Activated naive CD4-positive, alpha-beta T cell treated with anti-CD3 and anti-CD28 coated beads, Interleukin-2, amount 10 ng/mL, durations not matched to agents 7 days and 5 days (primary cell): ENCODE data around the gene NFE2L1.

Experiments used
- CTCF ChIA-PET: fragments of 350-600 bp; sonication (Branson Sonifier 250); formaldehyde crosslinking; loops from one replicate; lab custom pipeline; 2021; ENCODE audit warnings: antibody characterized with exemption; lab: Charles Lee
- DNase-seq: peaks from one replicate; pipeline ENCODE4 v3.0.0-alpha.2; 2020
- H3K27ac Mint-ChIP-seq: one replicate; pipeline ENCODE4 v1.8.0; 2021; ENCODE audit warnings: mild to moderate bottlenecking, moderate library complexity, mixed read lengths
- H3K27me3 Mint-ChIP-seq: one replicate; pipeline ENCODE4 v1.8.0; 2021; ENCODE audit warnings: mild to moderate bottlenecking, mixed read lengths
- H3K36me3 Mint-ChIP-seq: one replicate; pipeline ENCODE4 v1.8.0; 2021; ENCODE audit warnings: mixed read lengths
- H3K4me1 Mint-ChIP-seq: one replicate; pipeline ENCODE4 v1.8.0; 2021; ENCODE audit warnings: mixed read lengths
- H3K4me3 Mint-ChIP-seq: one replicate; pipeline ENCODE4 v1.8.0; 2021; ENCODE audit warnings: mild to moderate bottlenecking, moderate library complexity, mixed read lengths
- H3K9me3 Mint-ChIP-seq: one replicate; pipeline ENCODE4 v1.8.0; 2021; ENCODE audit warnings: mixed read lengths

The NFE2L1 gene

DNA sequence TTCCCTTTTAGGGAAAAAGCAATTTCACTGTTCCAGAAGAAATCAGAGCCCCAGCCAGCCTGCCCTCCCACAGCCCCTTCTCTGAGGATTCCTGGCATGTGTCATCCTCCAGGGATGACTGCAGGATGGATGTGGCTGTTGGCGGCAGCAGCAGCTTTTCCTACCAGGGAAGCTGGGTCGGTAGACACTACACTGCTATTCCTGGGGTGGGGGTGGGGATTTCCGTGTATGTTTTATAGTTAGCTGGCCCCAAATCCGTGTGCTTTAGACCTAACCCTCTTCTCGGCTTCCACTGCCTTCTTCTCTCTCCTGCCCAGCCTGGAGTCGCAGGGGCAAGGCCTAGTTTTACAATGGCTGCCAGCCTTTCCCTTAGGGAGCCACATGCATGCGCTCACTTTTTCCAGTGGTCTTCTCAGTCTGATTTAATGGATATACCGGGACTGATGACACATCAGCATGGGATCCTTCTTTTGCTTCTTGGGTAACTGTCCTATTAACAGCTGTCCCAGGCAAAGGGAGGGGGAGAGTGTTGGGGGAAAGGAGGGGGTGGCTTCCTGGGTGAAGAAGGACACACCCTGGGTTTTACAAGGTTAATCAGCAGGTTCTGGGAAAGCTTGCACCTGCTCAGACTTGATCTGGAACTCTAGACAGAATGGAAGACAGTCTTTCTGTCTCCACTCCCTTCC is 2.7 kb upstream of the NFE2L1 start:
- DNase-seq = no peak
- Mint-ChIP-seq H3K27ac (no peak overlapping the region), H3K4me1 (peaks cover 45% of the 10 kb centered on the region), H3K4me3 (no peak overlapping the region), H3K9me3 (no peaks in the 10 kb centered on the region), H3K27me3 (peaks cover 22% of the 10 kb centered on the region), H3K36me3 (peaks cover 15% of the 10 kb centered on the region)
- CTCF ChIA-PET = interaction anchor here (2.0 to 2.5 kb wide), 3 partner anchors 9 to 27 kb away, joined by 4 to 8 read pairs (median 6); no protein-coding TSS in a partner anchor

DNA sequence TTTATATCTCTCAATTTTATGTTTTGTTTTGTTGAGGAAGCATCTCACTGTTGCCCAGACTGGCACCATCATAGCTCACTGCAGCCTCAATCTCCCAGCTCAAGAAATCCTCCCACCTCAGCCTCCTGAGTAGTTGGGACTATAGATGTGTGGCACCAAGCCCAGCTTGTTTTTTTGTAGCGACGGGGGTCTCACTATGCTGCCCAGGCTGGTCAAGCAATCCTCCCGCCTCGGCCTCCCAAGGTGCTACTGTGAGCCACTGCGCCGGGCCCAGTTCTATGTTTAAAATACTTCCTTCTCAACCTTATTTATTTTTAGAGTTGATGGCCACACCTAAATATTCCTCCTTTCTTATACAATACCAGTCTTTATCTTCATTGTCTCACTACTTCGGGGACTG is 1.9 kb upstream of the NFE2L1 start:
- Mint-ChIP-seq H3K36me3 (peaks cover 22% of the 10 kb centered on the region), H3K4me3 (peak overlapping the region; percentile 97), H3K4me1 (peaks cover 52% of the 10 kb centered on the region), H3K27ac (no peak overlapping the region), H3K27me3 (peaks cover 22% of the 10 kb centered on the region), H3K9me3 (no peaks in the 10 kb centered on the region)
- no peak for DNase-seq
- CTCF ChIA-PET = interaction anchor here (1.1 to 4.0 kb wide), 6 partner anchors 8 to 30 kb away, joined by 3 to 26 read pairs (median 4); partner anchors contain the start of gene COPZ2

DNA sequence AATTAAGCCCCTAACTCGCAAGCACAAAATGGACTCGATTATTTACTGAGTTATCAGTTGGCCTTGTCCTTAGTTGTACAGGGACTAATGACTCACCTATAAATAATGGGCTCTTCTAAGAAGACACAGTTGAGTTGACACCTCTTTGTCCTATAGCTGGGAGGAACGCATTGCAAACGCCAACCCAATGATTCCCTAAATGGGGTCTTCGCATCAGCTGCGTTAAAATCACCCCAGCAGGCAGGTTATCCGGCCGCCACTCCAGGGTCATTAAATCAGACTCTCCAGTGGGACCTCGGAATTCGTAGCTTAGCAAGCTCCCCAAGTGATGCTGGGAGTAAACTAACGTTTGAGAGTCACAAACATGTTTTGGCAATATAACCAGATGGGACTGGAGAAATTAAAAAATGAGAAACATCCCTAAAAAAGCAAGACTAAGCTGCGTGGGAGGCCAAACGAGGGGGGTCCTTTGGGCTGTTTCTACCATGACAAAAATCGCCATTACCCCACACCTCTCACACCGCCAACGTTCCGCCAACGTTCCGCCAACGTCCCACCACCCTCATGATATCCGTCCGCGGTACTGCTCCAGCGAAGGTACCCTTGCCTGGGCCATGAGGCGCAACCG is 932 bp upstream of the NFE2L1 start:
- peak overlapping the region; percentile 96 for H3K27ac Mint-ChIP-seq

DNA sequence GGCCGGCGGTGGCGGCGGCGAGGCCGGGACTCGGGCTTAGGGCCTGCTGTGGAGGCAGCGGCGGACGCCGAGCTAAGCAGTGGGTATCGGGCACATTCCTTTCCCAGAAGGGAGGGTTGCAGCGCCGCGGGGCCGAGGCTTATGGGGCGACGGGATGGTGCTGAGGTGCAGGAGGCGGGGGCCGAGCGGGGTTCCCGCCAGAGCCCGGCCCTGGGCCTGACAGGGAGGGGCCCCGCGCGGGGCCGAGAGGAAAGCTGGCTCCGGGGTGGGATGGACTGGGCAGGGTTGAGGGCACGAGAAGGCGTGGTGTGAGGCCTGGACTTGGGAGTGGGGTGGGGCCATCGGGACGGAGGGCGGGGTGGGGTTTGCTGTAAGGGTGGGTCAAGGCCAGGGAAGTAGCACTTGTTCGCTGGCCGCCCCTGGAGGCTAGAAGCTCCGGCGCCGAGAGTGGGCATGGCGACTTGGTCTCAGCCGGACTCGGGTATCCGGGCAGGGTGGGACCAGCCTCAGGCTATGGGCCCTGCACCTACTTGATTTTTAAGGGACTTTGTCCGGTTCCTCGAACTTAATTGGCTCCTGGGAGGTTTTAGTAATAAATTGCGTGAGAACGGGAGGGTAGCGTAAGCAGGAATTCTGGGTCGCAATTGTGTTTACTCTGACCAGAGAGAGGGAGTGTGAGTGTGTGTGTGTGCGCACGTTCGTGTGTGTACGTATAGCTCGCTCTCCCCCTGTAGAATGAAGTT is 396 bp downstream of the NFE2L1 start:
- Mint-ChIP-seq H3K36me3 (peaks cover 37% of the 10 kb centered on the region), H3K27me3 (peaks cover 10% of the 10 kb centered on the region), H3K27ac (peak overlapping the region; percentile 96), H3K4me3 (peak overlapping the region; percentile 97), H3K9me3 (no peaks in the 10 kb centered on the region), H3K4me1 (peaks cover 70% of the 10 kb centered on the region)
- CTCF ChIA-PET = interaction anchor here (0.9 to 4.0 kb wide), 15 partner anchors 10 to 545 kb away, joined by 3 to 26 read pairs (median 4); partner anchors contain the start of genes CDK5RAP3, COPZ2 and HOXB5
- peak; percentile 52 for DNase-seq

More for the DNA sequence above, 932 bp upstream of the NFE2L1 start:
- Mint-ChIP-seq H3K36me3 (peaks cover 30% of the 10 kb centered on the region), H3K4me1 (peaks cover 57% of the 10 kb centered on the region), H3K9me3 (no peaks in the 10 kb centered on the region), H3K4me3 (peak overlapping the region; percentile 97), H3K27me3 (peaks cover 18% of the 10 kb centered on the region)
- DNase-seq = peak; percentile 24
- CTCF ChIA-PET = interaction anchor here (0.7 to 4.0 kb wide), 12 partner anchors 9 to 546 kb away, joined by 3 to 26 read pairs (median 4); partner anchors contain the start of genes CDK5RAP3, COPZ2 and HOXB5

DNA sequence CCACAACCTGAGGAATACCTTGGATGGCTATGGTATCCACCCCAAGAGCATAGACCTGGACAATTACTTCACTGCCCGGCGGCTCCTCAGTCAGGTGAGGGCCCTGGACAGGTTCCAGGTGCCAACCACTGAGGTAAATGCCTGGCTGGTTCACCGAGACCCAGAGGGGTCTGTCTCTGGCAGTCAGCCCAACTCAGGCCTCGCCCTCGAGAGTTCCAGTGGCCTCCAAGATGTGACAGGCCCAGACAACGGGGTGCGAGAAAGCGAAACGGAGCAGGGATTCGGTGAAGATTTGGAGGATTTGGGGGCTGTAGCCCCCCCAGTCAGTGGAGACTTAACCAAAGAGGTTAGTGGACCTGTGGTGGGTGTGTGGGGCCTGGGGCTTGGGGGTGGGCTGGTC is 3.1 kb downstream of the NFE2L1 start:
- H3K9me3 Mint-ChIP-seq = no peaks in the 10 kb centered on the region
- peaks cover 43% of the 10 kb centered on the region for H3K36me3 Mint-ChIP-seq
- H3K27ac Mint-ChIP-seq = peak overlapping the region; percentile 72
- H3K4me1 Mint-ChIP-seq = peaks cover 72% of the 10 kb centered on the region
- CTCF ChIA-PET = no interaction called here
- H3K4me3 Mint-ChIP-seq = no peak overlapping the region
- DNase-seq = no peak
- peaks cover 6% of the 10 kb centered on the region for H3K27me3 Mint-ChIP-seq

DNA sequence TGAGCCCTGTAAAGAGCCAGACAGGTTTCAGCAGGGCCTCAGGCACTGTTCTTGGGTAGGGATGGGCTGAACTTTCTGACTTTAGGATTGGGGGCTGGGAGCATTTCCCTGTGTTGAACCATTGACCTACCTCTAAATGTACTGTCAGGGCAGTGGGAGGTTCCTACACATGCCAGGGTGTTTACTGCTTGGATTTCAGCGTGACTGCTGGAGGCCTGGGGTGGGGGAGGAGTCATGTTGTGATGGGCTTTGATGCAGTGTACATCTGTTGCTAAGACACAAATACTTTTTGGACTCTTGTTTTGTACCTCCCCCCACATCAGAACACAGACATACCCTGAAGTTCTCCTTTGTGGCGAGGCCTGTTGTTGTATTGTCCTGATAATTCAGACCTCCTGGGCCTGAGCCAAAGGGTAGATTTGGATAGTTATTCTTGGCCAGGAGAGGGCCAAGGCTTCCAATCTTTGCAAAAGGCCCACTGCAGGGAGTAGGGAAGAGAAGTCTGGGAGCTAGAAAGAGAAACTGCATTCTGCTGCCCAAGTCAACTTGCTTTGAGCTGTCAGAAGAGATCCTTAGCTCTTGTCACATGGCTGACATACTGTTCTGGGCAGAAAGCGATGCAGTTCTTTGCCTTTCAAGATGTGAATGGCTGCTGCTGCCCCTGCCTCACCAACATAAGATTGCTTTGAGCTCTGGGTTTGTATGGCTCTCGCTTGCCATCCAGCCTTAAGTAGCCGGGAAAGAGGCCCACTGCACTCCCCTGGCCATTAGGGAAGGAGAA is 3.7 kb downstream of the NFE2L1 start:
- Mint-ChIP-seq H3K27me3 (peaks cover 6% of the 10 kb centered on the region), H3K36me3 (peaks cover 47% of the 10 kb centered on the region), H3K27ac (peak overlapping the region; percentile 72), H3K9me3 (no peaks in the 10 kb centered on the region), H3K4me1 (peaks cover 67% of the 10 kb centered on the region), H3K4me3 (no peak overlapping the region)
- CTCF ChIA-PET = interaction anchor here (0.7 kb wide), 1 partner anchor 25 kb away, joined by 4 read pairs; no protein-coding TSS in a partner anchor
- DNase-seq = no peak

DNA sequence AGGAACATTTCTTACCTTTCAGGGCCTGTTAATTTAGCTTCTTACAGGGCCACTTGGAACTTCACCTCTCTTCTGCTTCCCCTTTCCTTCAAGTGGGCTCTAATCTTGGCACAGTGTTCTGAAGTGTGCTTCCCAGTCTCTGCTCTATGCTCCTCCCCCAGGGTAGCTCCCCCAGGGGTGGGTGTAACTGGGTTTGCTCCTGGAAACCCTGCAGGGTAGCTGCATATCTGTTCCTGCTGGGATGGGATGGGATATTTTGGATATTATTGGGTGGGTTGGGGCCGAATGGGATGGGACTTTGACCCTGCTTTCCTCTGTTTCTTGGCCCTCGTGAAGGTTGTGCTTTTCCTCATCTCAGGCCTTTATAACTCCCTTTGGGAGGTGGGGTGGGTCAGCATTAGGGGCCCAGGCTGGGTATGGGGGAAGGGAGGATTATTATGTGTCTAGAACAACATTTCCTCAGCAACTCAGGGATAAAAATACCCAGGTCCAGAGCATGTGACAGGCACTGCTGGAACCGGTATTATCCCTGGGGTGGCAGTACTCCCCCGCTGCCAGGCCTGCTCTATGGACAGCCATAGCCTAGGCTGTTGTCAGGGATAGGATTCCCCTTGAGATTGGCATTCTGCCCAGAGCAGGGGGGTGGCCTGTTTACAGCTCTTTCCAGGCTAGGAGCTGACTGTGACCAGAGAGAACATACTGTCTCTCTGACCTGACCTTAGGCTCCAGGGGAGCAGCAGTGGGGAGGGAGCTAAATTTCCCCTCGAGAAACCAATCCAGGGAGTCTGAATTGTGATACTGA is 5.0 kb downstream of the NFE2L1 start:
- peak overlapping the region; percentile 5 for H3K27ac Mint-ChIP-seq
- peaks cover 64% of the 10 kb centered on the region for H3K4me1 Mint-ChIP-seq
- peaks cover under 1% of the 10 kb centered on the region for H3K27me3 Mint-ChIP-seq
- no peak overlapping the region for H3K4me3 Mint-ChIP-seq
- peaks cover 58% of the 10 kb centered on the region for H3K36me3 Mint-ChIP-seq
- CTCF ChIA-PET = interaction anchor here (0.8 kb wide), 1 partner anchor 11 kb away, joined by 3 read pairs; no protein-coding TSS in a partner anchor
- no peaks in the 10 kb centered on the region for H3K9me3 Mint-ChIP-seq
- no peak for DNase-seq

DNA sequence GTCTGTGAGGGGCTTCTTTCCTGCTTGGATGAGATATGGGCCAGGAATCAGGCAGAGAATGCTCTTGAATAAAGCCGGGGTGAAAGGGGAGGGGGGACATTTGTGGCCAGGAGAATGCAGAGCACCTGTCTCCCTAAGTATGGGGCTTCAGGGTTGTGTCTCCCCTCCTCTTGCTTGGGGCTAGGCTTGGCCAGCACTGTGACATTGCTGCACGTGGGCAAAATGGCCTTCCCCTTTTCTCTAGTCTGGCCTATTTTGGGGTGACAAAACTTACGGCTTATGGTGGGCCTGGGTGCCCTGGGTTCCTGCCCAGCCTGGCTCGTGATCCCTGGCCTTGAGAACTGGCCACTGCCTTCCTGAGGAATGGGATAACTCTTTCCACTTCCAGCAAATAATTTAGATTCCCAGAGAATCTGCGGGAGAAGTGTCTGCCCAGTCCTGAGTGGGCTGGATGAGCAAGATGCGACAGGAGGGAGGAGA is 5.6 kb downstream of the NFE2L1 start:
- peak overlapping the region; percentile 5 for H3K27ac Mint-ChIP-seq
- H3K27me3 Mint-ChIP-seq = no peaks in the 10 kb centered on the region
- no peaks in the 10 kb centered on the region for H3K9me3 Mint-ChIP-seq
- CTCF ChIA-PET = interaction anchor here (0.8 to 1.1 kb wide), 2 partner anchors 11 to 23 kb away, joined by 3 read pairs; no protein-coding TSS in a partner anchor
- H3K36me3 Mint-ChIP-seq = peaks cover 63% of the 10 kb centered on the region
- no peak for DNase-seq
- H3K4me1 Mint-ChIP-seq = peaks cover 64% of the 10 kb centered on the region
- no peak overlapping the region for H3K4me3 Mint-ChIP-seq

DNA sequence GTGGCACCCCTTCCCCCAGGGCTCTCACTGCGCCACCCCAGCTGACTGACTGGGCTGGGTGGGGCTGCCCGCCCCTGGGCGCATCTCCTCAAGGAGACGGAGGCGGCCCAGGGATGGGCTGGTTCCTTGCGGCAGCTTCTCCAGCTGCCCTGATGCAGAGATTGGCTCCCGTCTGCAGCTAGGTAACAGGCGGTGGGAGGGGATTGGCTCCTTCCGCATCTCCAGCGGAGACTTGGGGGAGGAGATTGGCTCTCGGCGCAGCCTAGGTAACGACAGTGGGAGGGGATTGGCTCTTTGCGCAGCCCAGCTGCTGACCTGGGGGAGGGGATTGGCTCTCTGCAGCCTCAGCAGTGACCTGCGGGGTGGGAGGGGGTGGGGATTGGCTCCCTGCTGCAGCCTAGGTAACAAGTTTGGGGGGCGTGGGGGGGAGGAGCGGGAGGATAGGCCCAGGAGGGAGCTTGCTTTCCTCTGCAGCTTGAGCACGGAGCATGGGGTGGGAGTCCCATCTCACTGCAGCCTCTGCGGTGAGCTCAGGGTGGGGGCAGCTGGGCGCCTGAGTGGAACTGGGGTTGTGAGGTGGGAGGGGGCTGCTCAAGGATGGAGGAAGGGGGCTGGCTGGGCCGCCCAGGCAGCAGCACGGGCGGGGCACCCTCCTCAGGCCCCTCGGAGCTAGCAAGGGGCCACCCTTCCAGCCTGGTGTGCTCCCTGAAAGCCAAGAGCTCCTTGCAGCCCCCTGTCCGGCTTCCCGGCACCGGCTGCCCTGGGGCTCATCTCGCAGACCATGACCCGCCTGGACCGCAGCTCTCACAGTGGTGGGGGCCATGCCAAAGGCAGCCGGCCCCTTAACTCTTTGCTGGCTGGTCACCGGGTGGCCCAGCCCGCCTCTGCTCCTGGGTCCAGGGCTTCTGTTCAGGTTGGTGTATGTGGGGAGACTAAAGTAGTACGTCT is 6.4 kb downstream of the NFE2L1 start:
- no peak for DNase-seq
- Mint-ChIP-seq H3K27me3 (no peaks in the 10 kb centered on the region), H3K4me1 (peaks cover 58% of the 10 kb centered on the region), H3K36me3 (peaks cover 68% of the 10 kb centered on the region), H3K4me3 (no peak overlapping the region), H3K9me3 (no peaks in the 10 kb centered on the region), H3K27ac (peak overlapping the region; percentile 29)
- CTCF ChIA-PET = interaction anchor here (1.1 kb wide), 2 partner anchors 18 to 24 kb away, joined by 3 to 5 read pairs; no protein-coding TSS in a partner anchor

DNA sequence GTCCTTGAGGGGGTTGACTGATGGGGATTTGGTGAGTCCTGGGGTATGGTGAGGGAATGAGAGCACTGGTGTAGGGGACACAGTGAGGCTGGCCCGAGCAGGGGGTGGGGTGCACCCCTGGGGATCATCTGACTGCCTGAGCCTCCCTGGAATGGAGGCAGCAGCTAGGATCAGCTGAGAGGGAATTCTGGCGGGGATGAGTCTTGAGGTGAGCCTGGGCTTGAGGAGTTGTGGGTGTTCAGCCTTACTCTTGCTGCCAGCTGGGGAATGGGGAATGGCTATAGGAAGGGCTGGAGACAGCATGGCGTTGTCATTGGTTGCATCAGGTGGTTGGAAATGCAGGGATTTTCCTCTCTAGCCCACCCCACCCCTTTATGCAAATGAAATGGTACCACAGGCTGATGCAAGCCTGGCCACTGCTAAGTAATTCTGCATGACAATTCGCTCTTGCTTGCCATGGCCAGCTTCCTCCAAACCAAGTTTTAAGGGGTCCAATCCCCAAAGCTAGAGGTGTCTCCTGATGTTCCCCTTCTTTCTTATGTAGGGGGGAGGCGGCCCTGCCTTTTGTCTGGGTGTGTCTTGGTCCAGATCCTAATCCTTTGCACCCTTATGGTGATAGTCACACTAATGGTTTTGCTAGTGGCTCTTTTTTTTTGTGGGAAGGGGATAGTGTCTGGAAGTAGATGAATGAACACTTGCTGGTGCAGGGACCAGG is 7.5 kb downstream of the NFE2L1 start:
- peak overlapping the region; percentile 75 for H3K27ac Mint-ChIP-seq
- H3K4me3 Mint-ChIP-seq = no peak overlapping the region
- peaks cover 46% of the 10 kb centered on the region for H3K4me1 Mint-ChIP-seq
- no peaks in the 10 kb centered on the region for H3K9me3 Mint-ChIP-seq
- H3K27me3 Mint-ChIP-seq = no peaks in the 10 kb centered on the region
- H3K36me3 Mint-ChIP-seq = peaks cover 67% of the 10 kb centered on the region
- no peak for DNase-seq
- CTCF ChIA-PET = interaction anchor here (0.7 to 1.1 kb wide), 3 partner anchors 19 to 29 kb away, joined by 3 to 8 read pairs (median 5); no protein-coding TSS in a partner anchor

DNA sequence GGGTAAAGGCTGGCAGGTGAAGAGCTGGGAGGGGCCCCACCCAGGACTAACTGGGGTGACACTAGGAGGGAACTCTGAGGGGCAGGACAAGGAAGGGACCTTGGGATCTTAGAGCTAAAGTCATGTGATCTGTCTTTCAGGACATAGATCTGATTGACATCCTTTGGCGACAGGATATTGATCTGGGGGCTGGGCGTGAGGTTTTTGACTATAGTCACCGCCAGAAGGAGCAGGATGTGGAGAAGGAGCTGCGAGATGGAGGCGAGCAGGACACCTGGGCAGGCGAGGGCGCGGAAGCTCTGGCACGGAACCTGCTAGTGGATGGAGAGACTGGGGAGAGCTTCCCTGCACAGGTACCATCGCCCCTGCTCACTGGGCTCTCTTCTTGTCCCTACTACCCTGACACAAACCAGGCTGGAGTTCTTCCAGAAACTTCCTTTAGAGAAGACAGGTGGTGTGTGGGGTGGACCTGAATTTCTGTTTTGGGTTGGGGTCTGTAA is 8.1 kb downstream of the NFE2L1 start:
- peak overlapping the region; percentile 75 for H3K27ac Mint-ChIP-seq
- CTCF ChIA-PET = interaction anchor here (0.9 kb wide), 1 partner anchor 19 kb away, joined by 8 read pairs; no protein-coding TSS in a partner anchor
- H3K9me3 Mint-ChIP-seq = no peaks in the 10 kb centered on the region
- no peak overlapping the region for H3K4me3 Mint-ChIP-seq
- H3K27me3 Mint-ChIP-seq = no peaks in the 10 kb centered on the region
- no peak for DNase-seq
- H3K36me3 Mint-ChIP-seq = peaks cover 66% of the 10 kb centered on the region
- peaks cover 41% of the 10 kb centered on the region for H3K4me1 Mint-ChIP-seq
